HG03378 (cell line): ENCODE results near the gene FANCL.
"Not testable (repeated sequence)": the region's sequence is repeated elsewhere in the genome, so short reads cannot be mapped to it uniquely, and the experiment has no call there.

Experiments
- ATAC-seq: cut with Tn5 transposase; IDR thresholded peaks from one replicate; pipeline ENCODE4 v1.9.1; 2021; ENCODE audit warnings: mild to moderate bottlenecking, moderate library complexity; ENCODE audit not compliant: unreplicated experiment

The FANCL gene

DNA sequence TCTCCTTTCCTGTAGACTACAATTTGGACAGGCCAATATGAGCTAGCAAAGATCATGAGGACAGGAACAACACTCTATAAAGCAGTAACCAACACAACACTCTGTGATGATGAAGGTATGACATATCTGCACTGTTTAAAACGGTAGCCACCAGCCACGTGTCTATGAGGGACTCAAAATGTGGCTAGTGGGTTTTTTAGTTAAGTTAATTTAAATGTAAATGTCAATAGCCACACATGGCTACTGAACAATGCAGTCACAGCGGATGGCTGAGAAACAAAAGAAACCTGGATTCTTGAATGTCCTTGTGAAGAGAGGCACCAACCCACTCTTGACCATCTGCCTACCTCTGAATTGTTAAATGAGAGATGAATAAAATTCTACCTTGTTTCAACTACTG lies 33.9 kb downstream of the FANCL start:
- no peak for ATAC-seq

DNA sequence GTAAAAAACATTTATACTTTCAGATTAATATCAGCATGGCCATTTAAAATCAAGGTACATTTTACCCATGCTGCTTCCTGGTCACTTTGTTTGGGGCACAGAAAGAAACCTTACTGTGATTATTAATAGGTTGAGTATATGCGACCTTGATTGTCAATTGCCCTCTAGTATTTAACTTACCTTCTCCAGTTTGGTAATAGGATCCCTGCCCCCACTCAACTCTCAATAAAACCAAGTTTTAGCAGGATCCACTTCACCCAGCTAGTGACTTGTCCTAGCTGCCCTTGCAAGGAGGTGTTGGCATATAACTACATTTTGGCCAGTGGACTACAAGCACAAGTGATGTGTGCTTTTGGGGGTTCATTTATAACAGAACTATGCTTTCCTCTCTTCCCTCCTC lies 34.3 kb downstream of the FANCL start:
- ATAC-seq, result no peak

DNA sequence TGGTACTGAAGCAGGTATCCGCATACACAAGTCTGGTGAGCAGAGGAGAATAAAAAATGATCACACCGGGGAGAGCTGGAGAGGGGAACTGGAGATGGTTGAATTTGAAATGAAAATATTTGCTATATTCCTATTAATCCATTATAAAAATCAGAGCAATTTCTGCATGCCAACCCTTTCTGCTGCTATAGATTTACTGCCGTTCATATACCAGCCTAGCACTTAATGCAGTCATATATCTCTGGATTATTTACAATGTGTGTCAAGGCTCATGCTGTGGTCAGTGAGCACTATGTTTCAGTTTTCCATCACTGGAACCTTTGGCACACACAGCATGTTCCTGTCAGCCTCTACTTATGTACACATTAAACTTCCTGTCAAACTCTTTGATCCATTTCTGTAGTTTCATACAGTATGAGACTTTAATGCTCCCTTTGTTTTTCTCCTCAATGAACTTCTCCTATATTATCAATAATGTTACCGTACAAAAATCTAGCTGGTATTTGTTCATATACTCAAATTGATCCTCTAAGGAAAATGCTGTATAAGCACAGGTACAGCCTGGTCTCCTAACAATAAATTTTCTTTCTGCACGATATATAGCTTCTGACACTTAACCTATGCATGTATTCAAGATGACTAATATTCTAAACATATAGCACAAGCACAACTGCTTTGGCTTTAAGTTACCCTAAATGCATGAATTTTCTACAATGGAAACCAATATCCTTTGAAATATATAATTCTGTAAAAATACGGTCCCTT lies 36.7 kb downstream of the FANCL start:
- ATAC-seq, result no peak

DNA sequence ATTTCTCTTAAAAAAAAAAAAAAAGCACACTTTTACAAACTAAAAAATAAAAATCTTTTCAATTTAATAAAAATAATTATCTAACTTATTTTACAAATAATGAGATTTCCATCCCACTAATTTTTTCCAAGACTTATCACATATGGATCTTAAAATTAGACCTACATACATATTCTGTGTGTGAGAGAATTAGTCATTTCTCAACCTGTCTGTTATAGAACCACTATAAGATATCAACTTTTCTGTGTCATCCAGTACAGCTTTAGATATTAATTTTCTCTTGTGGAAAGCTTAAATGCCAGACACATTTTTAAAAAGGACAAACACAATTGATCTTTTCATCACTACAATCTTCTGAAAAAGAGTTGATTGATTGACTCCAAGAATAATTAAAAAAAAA lies 38.1 kb downstream of the FANCL start:
- no peak for ATAC-seq

DNA sequence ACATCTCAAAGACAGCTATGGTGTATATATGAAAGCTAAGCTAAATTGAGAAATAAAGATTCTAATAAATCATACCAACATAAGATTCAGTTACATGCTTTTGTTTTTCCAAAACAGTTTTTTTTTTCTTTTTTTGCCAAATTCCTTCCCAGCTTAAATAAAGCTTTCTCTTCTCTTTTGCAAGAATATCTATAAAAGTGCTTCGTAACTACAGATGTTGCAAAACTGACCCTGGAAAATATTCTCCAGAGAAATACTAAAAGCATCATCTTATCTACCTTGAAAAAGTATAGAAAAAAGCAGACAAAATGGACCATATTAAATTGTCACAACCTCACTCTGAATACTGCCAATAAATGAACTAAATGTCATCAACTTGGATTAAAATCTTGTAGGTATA lies 38.7 kb downstream of the FANCL start:
- no peak for ATAC-seq

GRCh38 chr2:58197894-58198293 lies 43.2 kb downstream of the FANCL start:
- ATAC-seq, result no peak

DNA sequence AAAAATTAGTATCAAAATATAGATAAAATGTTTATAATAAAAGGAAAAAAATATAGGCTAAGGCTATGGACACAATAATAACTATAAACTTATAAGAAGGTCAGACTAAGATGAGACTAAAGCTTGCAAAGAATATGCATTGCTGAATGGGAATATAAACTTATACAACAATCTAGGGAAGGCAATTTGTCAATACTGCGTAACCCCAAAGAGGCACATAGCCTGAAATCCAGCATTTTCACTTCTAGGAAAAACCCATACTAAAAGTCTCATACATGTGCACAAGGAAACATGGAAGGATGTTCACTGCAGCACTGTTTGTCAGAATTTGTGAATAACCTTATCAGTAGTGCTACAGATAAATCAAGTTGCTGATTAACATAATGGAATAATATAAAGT lies 45.5 kb downstream of the FANCL start:
- no peak for ATAC-seq

DNA sequence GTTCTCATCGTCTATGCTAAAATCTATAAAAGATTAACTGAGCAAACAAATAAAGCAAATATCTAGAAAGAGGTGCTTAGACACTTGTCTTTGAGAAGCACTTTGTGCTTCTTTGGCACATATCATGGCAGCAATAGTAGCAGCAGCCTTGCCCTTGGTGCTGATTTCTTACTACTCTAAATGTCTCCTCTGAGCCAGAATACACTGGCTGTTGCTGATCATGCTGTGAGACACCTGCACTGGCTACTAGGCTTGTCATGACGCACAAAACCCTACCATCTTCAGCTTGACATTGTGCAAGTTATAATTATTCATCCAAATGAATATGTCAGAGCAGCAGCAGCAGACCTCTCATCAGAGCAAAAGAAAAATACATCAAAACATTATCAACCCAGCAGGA lies 46.7 kb downstream of the FANCL start:
- ATAC-seq, result no peak

GRCh38 chr2:58187022-58187421 lies 54.1 kb downstream of the FANCL start:
- not testable (repeated sequence) for ATAC-seq

DNA sequence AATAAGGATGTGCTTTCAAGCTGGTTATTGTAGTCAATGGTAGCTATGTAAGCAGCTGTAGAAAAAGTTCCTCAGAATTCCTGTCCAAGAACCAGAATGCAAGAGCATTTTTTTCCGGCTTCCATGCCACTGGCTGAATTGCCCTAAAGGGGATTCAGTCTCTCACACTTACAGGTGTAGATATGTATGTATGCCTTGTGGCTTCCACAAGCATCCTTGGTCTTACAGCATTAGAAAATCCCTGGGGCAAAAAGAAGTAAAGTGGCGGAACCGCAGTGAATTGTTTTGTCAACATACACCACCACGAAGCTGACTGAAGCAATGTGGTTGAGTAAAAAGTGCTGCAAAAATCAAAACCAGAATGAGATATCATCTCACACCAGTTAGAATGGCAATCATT lies 54.6 kb downstream of the FANCL start:
- no peak for ATAC-seq

- ATAC-seq, result no peak
Measured at GRCh38 chr2:58182527-58182926, 58.6 kb downstream of the FANCL start.

DNA sequence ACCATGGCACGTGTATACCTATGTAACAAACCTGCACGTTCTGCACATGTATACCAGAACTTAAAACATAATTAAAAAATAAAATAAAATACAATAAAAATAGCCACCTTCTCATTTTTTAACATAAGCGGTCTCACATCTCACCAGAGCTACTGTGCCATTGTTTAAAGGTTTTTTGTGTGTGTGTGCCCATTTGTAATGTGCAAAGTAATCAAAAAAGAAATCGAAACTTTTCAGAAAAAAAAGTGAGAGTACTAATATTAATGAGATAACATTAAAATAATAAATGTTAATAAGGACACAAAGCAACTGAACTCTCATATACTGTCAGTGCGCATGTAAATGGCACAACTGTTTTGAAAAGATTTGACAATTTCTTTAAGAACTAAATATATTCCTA lies 60.5 kb downstream of the FANCL start:
- no peak for ATAC-seq

DNA sequence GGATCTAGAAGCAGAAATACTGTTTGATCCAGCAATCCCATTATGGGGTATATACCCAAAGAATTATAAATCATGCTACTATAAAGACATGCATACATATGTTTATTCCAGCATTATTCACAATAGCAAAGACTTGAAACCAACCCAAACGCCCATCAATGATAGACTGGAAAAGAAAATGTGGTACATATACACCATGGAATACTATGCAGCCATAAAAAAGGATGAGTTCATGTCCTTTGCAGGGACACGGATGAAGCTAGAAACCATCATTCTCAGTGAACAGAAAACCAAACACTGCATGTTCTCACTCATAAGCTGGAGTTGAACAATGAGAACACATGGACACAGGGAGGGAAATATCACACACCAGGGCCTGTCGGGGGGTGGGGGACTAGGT lies 61.0 kb downstream of the FANCL start:
- not testable (repeated sequence) for ATAC-seq

DNA sequence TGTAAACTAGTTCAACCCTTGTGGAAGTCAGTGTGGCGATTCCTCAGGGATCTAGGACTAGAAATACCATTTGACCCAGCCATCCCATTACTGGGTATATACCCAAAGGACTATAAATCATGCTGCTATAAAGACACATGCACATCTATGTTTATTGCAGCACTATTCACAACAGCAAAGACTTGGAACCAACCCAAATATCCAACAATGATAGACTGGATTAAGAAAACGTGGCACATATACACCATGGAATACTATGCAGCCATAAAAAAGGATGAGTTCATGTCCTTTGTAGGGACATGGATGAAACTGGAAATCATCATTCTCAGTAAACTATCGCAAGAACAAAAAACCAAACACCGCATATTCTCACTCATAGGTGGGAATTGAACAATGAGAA lies 63.9 kb downstream of the FANCL start:
- ATAC-seq, result not testable (repeated sequence)

DNA sequence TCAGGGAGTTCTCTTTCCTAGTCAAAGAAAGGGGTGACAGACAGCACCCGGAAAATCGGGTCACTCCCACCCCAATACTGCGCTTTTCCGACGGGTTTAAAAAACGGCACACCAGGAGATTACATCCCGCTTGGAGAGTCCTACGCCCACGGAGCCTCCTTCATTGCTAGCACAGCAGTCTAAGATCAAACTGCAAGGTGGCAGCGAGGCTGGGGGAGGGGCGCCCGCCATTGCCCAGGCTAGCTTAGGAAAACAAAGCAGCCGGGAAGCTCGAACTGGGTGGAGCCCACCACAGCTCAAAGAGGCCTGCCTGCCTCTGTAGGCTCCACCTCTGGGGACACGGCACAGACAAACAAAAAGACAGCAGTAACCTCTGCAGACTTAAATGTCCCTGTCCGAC lies 69.3 kb downstream of the FANCL start:
- ATAC-seq, result not testable (repeated sequence)

DNA sequence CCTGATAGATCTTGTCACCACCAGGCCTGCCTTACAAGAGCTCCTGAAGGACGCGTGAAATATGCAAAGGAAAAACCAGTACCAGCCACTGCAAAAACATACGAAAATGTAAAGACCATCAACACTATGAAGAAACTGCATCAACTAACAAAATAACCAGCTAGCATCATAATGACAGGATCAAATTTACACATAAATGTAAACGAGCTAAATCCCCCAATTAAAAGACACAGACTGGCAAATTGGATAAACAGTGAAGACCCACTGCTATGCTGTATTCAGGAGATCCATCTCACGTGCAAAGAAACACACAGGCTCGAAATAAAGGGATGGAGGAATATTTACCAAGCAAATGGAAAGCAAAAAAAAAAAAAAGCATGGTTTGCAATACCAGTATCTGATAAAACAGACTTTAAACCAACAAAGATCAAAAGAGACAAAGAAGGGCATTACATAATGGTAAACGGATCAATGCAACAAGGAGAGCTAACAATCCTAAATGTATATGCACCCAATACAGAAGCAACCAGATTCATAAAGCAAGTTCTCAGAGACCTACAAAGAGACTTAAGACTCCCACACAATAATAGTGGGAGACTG lies 70.7 kb downstream of the FANCL start:
- not testable (repeated sequence) for ATAC-seq

GRCh38 chr2:58169845-58170244 lies 71.3 kb downstream of the FANCL start:
- ATAC-seq, result not testable (repeated sequence)

- not testable (repeated sequence) for ATAC-seq
Measured at GRCh38 chr2:58168130-58168529, 73.0 kb downstream of the FANCL start.

GRCh38 chr2:58163913-58164312 lies 77.2 kb downstream of the FANCL start:
- ATAC-seq, result no peak

DNA sequence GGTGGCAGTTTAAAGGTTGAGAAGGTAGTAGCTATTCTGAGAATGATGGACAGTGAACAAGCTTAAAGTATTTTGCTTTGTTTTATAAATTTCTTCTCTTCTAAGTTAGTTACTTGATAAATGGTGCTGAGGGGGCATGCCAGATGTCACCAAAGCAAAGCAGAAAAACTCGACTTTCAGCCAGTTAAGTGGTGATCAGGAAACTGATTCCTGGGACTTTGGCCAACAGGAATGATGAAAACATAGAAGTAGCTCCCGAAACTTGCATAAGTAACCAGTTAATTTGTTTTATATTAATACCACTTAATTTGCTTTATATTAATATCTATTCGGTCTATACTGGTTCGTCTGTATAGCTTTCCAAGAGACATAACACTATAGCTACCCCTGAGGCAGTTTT lies 82.6 kb downstream of the FANCL start:
- ATAC-seq, result no peak

- ATAC-seq, result no peak
Measured at GRCh38 chr2:58157754-58158153, 83.4 kb downstream of the FANCL start.

DNA sequence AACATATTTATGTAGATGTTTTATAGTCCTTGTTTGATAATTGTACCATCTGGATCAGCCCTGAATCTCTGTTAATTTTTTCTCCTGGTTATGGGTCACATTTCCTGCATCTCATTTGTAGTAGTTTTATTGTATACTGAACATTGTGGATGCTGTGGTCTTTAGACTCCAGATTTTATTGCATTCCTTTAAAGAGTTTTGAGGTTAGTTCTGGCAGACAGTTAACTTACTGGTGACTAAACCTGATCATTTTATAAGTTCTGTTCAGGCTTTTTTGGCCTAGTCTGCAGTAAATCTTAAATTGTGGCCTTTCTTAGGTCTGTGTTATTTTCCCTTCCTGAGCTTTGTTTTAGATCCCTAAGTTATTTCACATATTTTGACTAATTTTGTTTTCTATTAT lies 84.3 kb downstream of the FANCL start:
- ATAC-seq, result no peak
